LNCaP clone FGC (cell line): ENCODE data around the gene TDRD9.

ENCODE experiments used
- DNase-seq: peaks from one replicate; pipeline ENCODE4 v3.0.0-alpha.2; 2011; ENCODE audit warnings: low read depth
- H3K4me3 ChIP-seq: 2 replicates; pipeline ENCODE4 v1.5.1; 2011; ENCODE audit warnings: mild to moderate bottlenecking, low read depth, low read length, control low read depth
- CTCF ChIP-seq: IDR thresholded peaks from 2 replicates; pipeline ENCODE4 v1.5.1; 2012; ENCODE audit warnings: mild to moderate bottlenecking; ENCODE audit not compliant: control insufficient read depth, insufficient read depth; ENCODE audit errors: extremely low read depth

The TDRD9 gene

GRCh38 chr14:103927566-103927965 lies 690 bp upstream of the TDRD9 start:
- H3K4me3 ChIP-seq, result no peak overlapping the region
- TF ChIP-seq CTCF, result no peak

GRCh38 chr14:103930051-103930604 lies 1.9 kb downstream of the TDRD9 start:
- TF ChIP-seq CTCF, result no peak
- no peak overlapping the region for H3K4me3 ChIP-seq
- DNase-seq, result no peak

More at GRCh38 chr14:103927566-103927965, 690 bp upstream of the TDRD9 start:
- DNase-seq, result no peak

GRCh38 chr14:103931422-103931821 lies 3.2 kb downstream of the TDRD9 start:
- H3K4me3 ChIP-seq, result no peak overlapping the region
- TF ChIP-seq CTCF, result no peak
- DNase-seq, result no peak

- no peak overlapping the region for H3K4me3 ChIP-seq
- no peak for TF ChIP-seq CTCF
- DNase-seq, result no peak
Measured at GRCh38 chr14:103932791-103933490, 4.7 kb downstream of the TDRD9 start.

GRCh38 chr14:103935102-103935501 lies 6.8 kb downstream of the TDRD9 start:
- TF ChIP-seq CTCF, result no peak
- no peak overlapping the region for H3K4me3 ChIP-seq
- no peak for DNase-seq

GRCh38 chr14:103941462-103941861 lies 13.2 kb downstream of the TDRD9 start:
- DNase-seq, result no peak
- no peak overlapping the region for H3K4me3 ChIP-seq
- TF ChIP-seq CTCF, result no peak

- no peak within 1 kb of the TSS for H3K4me3 ChIP-seq
- no peak for DNase-seq
- TF ChIP-seq CTCF, result no peak
Measured at GRCh38 chr14:103941973-103942736, 13.9 kb downstream of the TDRD9 start, which contains the start of gene RD3L. TSS of gene RD3L (minus strand) at chr14:103942529. CDS start at chr14:103941695, 834 bp downstream.
